ENCODE data around the gene MUC12.
"Not testable (repeated sequence)": the region's sequence is repeated elsewhere in the genome, so short reads cannot be mapped to it uniquely, and the experiment has no call there.

Gene MUC12, protein sequence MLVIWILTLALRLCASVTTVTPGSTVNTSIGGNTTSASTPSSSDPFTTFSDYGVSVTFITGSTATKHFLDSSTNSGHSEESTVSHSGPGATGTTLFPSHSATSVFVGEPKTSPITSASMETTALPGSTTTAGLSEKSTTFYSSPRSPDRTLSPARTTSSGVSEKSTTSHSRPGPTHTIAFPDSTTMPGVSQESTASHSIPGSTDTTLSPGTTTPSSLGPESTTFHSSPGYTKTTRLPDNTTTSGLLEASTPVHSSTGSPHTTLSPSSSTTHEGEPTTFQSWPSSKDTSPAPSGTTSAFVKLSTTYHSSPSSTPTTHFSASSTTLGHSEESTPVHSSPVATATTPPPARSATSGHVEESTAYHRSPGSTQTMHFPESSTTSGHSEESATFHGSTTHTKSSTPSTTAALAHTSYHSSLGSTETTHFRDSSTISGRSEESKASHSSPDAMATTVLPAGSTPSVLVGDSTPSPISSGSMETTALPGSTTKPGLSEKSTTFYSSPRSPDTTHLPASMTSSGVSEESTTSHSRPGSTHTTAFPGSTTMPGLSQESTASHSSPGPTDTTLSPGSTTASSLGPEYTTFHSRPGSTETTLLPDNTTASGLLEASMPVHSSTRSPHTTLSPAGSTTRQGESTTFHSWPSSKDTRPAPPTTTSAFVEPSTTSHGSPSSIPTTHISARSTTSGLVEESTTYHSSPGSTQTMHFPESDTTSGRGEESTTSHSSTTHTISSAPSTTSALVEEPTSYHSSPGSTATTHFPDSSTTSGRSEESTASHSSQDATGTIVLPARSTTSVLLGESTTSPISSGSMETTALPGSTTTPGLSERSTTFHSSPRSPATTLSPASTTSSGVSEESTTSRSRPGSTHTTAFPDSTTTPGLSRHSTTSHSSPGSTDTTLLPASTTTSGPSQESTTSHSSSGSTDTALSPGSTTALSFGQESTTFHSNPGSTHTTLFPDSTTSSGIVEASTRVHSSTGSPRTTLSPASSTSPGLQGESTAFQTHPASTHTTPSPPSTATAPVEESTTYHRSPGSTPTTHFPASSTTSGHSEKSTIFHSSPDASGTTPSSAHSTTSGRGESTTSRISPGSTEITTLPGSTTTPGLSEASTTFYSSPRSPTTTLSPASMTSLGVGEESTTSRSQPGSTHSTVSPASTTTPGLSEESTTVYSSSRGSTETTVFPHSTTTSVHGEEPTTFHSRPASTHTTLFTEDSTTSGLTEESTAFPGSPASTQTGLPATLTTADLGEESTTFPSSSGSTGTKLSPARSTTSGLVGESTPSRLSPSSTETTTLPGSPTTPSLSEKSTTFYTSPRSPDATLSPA (N-terminal part only)

DNA sequence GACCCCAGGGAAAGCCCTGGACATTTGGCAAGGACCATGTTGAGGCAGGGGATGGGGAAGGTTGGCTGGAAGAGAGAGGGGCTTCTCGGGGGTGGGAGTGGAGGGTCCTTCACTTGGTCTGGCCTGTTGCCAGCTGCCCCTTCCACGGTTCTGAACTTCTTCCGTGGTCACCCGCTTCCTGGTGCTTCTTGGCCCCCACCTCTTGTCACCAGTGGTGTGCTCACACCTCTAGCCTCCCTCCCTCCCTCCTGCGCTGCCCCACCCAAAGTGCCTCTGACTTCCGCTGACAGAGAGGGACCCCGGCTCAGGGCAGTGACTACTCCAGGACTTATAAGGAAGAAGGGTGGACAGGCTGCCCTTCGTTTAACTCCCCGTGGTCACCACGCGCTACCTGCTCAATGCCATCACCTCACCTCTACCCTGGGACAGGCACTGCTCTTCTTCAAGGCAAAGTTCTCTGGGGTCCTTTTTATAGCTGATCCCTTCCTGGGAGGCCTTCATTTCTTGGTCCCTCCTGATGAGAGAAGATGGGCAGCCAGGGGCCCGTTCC, at the start of gene MUC12:
Gene MUC12, plus strand, starts transcription at position 500 of the 550 bp plus-strand sequence. CDS start 58 bp downstream, outside the sequence.
- no peak within 1 kb of the TSS for H3K9ac ChIP-seq
- H3K27ac ChIP-seq, result no peak within 1 kb of the TSS
- H3K79me2 ChIP-seq (ENCODE audit: insufficient read depth, low read depth), result no peaks in the 10 kb centered on the region
- H4K20me1 ChIP-seq (ENCODE audit: insufficient read depth), result no peaks in the 10 kb centered on the region
- no peak within 1 kb of the TSS for H2AFZ ChIP-seq (ENCODE audit: low read depth)
- H3K36me3 ChIP-seq (ENCODE audit: insufficient read depth), result no peaks in the 10 kb centered on the region
- no peak within 1 kb of the TSS for H3K4me3 ChIP-seq (IDR thresholded peaks at IDR 0.05; ENCODE audit: insufficient read depth, low read depth, low read length)
- no peak within 1 kb of the TSS for H3K4me2 ChIP-seq
- TF ChIP-seq, protein P1, sequence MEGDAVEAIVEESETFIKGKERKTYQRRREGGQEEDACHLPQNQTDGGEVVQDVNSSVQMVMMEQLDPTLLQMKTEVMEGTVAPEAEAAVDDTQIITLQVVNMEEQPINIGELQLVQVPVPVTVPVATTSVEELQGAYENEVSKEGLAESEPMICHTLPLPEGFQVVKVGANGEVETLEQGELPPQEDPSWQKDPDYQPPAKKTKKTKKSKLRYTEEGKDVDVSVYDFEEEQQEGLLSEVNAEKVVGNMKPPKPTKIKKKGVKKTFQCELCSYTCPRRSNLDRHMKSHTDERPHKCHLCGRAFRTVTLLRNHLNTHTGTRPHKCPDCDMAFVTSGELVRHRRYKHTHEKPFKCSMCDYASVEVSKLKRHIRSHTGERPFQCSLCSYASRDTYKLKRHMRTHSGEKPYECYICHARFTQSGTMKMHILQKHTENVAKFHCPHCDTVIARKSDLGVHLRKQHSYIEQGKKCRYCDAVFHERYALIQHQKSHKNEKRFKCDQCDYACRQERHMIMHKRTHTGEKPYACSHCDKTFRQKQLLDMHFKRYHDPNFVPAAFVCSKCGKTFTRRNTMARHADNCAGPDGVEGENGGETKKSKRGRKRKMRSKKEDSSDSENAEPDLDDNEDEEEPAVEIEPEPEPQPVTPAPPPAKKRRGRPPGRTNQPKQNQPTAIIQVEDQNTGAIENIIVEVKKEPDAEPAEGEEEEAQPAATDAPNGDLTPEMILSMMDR (conservative IDR thresholded peaks at IDR 0.05; ENCODE audit: low read depth, low read length), result no peak
- peaks cover 51% of the 10 kb centered on the region for H3K27me3 ChIP-seq (ENCODE audit: insufficient read depth, low read depth)
- no peaks in the 10 kb centered on the region for H3K4me1 ChIP-seq (ENCODE audit: low read depth, poor library complexity, severe bottlenecking)

DNA sequence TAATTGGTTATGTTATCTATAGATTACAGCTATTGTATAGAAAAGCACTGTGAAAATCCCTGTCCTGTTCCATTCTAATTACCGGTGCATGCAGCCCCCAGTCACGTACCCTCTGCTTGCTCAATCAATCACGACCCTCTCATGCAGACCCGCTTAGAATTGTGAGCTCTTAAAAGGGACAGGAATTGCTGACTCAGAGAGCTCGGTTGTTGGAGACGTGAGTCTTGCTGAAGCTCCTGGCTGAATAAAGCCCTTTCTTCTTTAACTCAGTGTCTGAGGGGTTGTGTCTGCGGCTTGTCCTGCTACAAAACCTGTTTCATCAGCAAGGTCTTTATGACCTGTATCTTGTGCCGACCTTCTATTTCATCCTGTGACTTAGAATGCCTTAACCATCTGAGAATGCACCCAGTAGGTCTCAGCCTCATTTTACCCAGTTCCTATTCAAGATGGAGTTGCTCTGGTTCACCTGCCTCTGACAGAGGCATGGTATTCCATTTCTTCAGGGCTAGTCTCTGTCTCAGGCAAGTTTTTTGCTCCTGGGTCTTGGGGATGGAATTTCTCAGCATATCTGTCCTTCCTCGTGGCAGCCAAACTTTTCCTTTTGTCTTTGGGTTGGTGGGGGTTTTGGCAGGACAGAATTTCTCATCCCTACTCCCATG, 49.5 kb upstream of the MUC12 start:
- H3K4me2 ChIP-seq; H3K4me1 ChIP-seq (ENCODE audit: low read depth, poor library complexity, severe bottlenecking); H3K36me3 ChIP-seq (ENCODE audit: insufficient read depth); H2AFZ ChIP-seq (ENCODE audit: low read depth); H3K4me3 ChIP-seq (IDR thresholded peaks at IDR 0.05; ENCODE audit: insufficient read depth, low read depth, low read length); H3K79me2 ChIP-seq (ENCODE audit: insufficient read depth, low read depth); H3K9ac ChIP-seq; H3K27me3 ChIP-seq (ENCODE audit: insufficient read depth, low read depth); H4K20me1 ChIP-seq (ENCODE audit: insufficient read depth); H3K27ac ChIP-seq: not testable (repeated sequence)

DNA sequence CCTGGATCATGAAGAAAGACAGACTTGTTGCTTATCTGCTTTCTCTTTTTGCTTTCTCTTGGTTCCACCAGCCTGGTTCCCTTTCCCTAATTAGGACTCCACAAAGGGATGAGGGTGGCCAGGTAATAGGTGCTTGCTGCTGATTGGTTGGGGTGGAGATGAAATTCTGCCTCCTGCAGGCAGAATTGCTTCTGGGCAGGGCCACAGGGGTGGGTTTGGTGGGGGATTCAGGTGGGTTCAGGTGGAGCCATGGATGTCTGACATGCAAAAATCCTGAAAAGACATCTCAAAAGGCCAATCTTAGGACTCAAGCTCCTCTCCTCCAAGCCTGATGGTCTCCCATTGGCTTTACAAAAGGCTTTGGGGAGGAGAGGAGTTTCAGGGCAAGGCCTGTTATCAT, 48.3 kb upstream of the MUC12 start:
- Histone ChIP-seq H2AFZ (ENCODE audit: low read depth) (no peak overlapping the region), H3K36me3 (ENCODE audit: insufficient read depth) (no peaks in the 10 kb centered on the region), H3K4me1 (ENCODE audit: low read depth, poor library complexity, severe bottlenecking) (no peaks in the 10 kb centered on the region), H3K4me2 (no peak overlapping the region), H3K4me3 (IDR thresholded peaks at IDR 0.05; ENCODE audit: insufficient read depth, low read depth, low read length) (no peak overlapping the region), H3K79me2 (ENCODE audit: insufficient read depth, low read depth) (no peaks in the 10 kb centered on the region), H3K27me3 (ENCODE audit: insufficient read depth, low read depth) (no peaks in the 10 kb centered on the region; the same call in 1 of the 2 replicates), H3K9ac (no peak overlapping the region), H4K20me1 (ENCODE audit: insufficient read depth) (no peaks in the 10 kb centered on the region), H3K27ac (no peak overlapping the region)
- TF ChIP-seq, protein P1 (conservative IDR thresholded peaks at IDR 0.05; ENCODE audit: low read depth, low read length), result no peak

DNA sequence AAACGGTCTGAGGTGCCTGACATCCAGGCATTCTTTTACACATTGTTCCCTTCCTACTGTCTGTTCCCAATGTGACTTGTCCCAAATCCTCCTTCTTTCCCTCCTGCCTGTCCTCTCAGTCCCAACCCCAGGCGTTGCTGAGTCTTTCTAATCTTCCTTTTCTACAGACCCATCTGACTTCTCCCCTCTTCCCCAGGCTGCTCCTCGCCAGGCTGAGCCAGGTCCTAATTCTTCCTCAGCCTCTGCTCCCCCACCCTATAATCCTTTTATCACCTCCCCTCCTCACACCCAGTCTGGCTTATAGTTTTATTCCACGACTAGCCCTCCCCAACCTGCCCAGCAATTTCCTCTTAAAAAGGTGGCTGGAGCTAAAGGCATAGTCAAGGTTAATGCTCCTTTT, 45.7 kb upstream of the MUC12 start:
- H3K4me1 ChIP-seq (ENCODE audit: low read depth, poor library complexity, severe bottlenecking); H4K20me1 ChIP-seq (ENCODE audit: insufficient read depth); H3K79me2 ChIP-seq (ENCODE audit: insufficient read depth, low read depth); H3K27ac ChIP-seq; H3K9ac ChIP-seq; H3K36me3 ChIP-seq (ENCODE audit: insufficient read depth); H3K27me3 ChIP-seq (ENCODE audit: insufficient read depth, low read depth); H3K4me3 ChIP-seq (IDR thresholded peaks at IDR 0.05; ENCODE audit: insufficient read depth, low read depth, low read length); H2AFZ ChIP-seq (ENCODE audit: low read depth); H3K4me2 ChIP-seq: not testable (repeated sequence)
